LNCAP (cell line): ENCODE results near the gene SRGAP3.

Source experiments
- TF ChIP-seq, protein P1 (sequence below): fragments of 450-650 bp; IDR thresholded peaks from 2 replicates; pipeline ENCODE4 v1.5.1; 2017; ENCODE audit warnings: mild to moderate bottlenecking

Gene SRGAP3

GRCh38 chr3:9035961-9036360 is 213.5 kb downstream of the SRGAP3 start:
- TF ChIP-seq, protein P1, sequence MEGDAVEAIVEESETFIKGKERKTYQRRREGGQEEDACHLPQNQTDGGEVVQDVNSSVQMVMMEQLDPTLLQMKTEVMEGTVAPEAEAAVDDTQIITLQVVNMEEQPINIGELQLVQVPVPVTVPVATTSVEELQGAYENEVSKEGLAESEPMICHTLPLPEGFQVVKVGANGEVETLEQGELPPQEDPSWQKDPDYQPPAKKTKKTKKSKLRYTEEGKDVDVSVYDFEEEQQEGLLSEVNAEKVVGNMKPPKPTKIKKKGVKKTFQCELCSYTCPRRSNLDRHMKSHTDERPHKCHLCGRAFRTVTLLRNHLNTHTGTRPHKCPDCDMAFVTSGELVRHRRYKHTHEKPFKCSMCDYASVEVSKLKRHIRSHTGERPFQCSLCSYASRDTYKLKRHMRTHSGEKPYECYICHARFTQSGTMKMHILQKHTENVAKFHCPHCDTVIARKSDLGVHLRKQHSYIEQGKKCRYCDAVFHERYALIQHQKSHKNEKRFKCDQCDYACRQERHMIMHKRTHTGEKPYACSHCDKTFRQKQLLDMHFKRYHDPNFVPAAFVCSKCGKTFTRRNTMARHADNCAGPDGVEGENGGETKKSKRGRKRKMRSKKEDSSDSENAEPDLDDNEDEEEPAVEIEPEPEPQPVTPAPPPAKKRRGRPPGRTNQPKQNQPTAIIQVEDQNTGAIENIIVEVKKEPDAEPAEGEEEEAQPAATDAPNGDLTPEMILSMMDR, result no peak

DNA sequence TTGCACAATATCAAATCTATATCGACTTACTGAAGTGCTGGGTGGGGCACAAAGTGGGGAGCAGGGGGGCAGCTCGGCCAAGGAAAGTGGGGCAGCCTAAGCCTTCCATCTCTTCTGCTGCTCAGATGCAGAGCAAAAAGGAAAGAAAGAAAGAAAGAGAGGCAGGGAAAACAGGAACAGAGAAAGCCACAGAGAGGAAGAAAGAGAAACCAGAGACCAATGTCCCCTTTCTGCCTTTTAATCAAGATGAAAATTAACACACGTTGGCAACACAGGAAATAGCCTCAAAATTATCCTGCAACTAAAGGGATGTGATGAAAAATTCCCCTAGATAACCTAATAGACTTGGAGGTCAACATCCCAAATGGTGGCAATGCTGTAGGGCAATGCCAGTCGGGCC is 214.0 kb downstream of the SRGAP3 start:
- TF ChIP-seq, protein P1, result no peak

DNA sequence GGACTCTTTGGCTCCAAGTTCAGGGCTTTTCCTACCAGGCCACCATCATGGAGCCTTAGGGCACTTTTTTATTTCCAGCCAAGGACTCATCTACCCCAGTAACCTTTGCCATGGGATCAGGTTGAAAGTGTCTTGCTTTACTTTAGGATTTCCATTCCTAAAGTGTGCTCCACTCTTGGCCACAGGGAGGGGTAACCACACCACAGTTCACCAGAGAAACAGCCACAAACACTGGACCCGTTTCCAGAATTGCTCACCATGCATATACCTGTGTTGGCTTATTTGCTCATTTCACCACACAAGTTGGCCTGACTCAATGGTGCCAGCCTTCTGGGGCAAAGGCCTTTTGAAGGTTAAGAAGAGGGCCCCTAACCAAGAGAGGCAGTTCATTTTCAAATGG is 215.6 kb downstream of the SRGAP3 start:
- TF ChIP-seq, protein P1, result no peak

GRCh38 chr3:9032231-9032777 is 217.1 kb downstream of the SRGAP3 start:
- TF ChIP-seq, protein P1, result no peak

- TF ChIP-seq, protein P1, result no peak
These were observed 219.4 kb downstream of the SRGAP3 start for GRCh38 chr3:9030034-9030433.

DNA sequence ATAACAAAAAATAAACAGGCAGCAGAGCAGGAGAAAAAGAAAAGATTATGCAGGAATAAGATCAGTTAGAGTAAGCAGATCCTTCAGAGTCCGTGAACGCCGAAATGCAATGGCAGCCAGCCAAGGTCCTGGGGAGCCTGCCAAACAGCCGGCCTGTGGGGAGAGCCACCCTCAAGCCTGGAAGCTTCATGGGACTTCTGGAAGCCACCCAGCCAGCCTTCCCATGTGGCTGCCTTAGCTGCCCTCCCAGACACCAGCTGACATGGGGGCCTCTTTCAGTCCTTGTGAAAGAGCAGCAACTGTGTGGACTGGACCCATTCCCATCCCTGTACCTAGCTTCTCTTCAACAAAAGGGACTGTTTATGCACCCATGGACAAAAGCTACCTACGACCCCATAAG is 221.3 kb downstream of the SRGAP3 start:
- TF ChIP-seq, protein P1, result no peak

DNA sequence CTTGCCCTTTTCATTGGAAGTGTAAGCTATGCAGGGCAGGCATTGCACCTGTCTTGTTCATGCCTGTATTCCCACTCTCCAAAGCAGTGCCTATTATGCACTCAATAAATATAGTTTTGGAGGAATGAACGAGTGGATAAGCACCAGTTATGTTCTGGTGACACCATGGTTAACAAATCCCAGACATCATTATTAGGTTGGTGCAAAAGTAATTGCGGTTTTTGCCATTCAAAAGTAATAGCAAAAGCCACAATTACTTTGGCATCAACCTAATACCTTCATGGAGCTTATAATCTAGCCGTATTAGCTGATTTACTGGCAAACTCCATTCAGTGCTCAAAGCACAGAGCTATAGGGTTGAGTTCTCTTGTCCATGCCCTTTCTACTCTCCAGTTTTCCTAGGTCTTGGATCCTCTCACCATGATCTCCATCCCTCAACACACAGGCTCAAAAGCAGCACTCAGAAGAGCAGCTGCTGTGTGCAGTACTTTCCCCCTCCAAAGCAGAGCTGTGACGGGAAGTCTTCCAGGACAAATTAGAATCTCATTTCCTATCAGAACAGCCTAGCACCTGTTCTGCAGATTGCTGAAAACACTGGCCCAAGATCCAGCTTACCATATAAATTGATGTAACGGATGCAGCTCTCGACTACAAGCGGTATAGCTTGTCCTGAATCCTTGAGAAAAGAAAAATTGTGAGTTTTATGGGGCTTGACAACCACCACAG is 223.0 kb downstream of the SRGAP3 start:
- TF ChIP-seq, protein P1, result no peak
